ENCODE results near the gene ZNF366.
"Not testable (repeated sequence)": the region's sequence is repeated elsewhere in the genome, so short reads cannot be mapped to it uniquely, and the experiment has no call there.

ZNF366 gene

DNA sequence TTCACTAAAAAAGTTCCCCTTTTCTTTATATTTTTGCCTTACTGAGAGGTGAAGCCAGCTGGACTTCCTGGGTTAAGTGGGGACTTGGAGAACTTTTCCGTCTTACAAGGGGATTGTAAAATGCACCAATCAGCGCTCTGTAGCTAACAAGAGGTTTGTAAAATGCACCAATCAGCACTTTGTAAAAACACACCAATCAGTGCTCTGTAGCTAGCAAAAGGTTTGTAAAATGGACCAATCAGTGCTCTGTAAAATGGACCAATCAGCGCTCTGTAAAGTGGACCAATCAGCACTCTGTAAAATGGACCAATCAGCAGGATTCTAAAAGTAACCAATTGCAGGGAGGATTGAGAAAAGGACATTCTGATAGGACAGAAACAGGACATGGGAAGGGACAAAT is 102.4 kb downstream of the ZNF366 start:
- not testable (repeated sequence) for DNase-seq (ENCODE audit: low read depth in 2 of 2)

GRCh38 chr5:72402959-72403628 is 104.1 kb downstream of the ZNF366 start:
- no peak for DNase-seq (ENCODE audit: low read depth in 2 of 2)

DNA sequence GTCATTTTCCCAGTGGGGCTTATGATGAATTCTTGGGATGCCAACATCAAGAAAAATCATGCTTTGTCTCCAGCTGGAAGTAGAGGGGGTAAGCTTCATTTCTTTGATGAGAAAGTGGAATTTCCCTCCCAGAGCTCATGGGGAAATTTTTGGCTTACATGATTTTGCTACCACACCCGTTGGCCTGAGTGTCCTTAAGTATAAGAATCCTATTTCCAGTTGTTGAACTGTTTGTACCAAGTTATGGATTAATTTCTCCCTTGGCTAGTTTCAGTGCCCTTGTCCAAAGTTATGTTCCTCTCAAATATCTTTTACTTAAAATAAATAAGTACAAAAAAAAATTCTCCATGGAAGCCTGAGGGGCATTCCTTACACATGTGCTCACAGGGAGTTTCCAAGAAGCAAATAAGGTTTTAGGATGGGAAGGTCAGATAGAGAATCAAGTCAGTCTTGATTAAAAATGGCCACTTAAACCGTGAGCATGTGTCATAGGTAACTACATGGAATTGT is 104.8 kb downstream of the ZNF366 start:
- DNase-seq (ENCODE audit: low read depth in 2 of 2) = no peak

DNA sequence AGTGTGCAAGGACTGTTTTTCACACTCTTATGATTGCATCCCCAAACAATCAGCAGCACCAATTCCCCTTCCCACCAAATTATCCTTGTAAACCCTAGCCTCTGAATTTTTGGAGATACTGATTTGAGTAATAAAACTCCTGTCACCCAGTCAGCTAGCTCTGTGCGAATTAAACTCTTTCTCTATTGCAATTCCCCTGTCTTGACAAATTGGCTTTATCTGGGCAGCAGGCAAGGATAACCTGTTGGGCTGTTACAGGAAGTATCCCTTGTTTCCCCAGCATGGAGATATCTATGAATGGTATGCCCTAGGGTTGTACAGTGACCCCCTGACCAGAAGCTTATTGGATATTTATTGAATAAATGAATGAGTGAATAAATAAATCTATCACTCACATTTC is 106.3 kb downstream of the ZNF366 start:
- DNase-seq (ENCODE audit: low read depth in 2 of 2) = no peak

DNA sequence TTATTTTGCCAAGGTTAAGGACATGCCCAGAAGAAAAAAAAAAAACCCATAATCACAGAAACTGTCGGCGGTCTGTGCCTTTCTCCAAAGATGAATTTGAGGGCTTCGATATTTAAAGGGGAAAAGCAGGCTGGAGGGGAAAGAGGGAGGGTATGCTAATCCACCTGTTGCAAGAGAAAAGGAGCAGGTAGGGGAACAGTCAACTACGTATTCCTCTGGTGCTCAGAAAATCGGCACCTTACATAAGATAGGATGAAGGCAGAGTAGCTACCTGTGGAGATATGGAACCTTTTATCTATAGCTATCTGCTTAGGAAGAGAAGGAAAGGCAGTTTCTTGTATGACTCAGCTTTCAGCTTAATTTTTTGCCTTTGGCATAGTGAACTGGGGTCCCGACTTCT is 109.4 kb downstream of the ZNF366 start:
- DNase-seq (ENCODE audit: low read depth in 2 of 2) = no peak

DNA sequence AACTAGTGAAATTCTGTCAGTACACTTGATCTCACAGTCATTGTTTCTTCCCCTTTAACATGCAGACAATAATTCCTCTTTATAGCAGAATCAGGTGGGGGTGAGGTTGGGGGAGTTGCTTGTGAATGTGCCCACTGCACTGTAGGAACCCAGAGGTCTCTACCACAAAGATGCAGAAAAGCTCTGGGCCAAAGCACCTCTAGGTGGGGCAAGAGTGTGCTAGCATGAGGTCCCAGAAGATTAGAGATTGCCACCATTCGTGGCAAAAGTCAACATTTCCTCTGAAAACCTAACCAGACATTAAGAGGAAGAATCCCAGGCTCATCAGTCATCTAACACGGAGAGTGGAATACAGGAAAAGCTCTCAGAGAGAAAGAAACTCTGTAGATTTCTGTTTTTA is 112.5 kb downstream of the ZNF366 start:
- no peak for DNase-seq (ENCODE audit: low read depth in 2 of 2)

DNA sequence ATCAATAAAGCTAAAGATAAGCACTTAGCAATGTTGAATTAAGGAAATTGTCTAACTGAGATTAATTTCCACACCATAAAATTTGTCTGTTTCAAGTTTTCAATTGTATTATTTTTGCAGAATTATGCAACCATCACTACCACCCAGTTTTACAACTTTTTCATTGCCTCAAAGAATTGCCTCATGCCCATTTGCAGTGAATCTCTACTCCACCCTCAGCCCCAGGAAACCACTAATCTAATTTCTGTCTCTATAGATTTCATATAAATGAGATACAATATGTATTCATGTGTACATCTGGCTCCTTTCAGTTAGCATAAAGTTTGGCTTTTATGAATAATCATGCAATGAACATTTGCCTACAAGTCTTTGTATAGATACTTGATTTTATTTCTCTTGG is 114.2 kb downstream of the ZNF366 start:
- no peak for DNase-seq (ENCODE audit: low read depth in 2 of 2)

Measured in stimulated activated CD8-positive, alpha-beta memory T cell treated with anti-CD3 and anti-CD28 coated beads, Interleukin-2, amount 100 ng/mL, for 48 hours (primary cell).